GM19238 (cell line): ENCODE data around the gene CD34.
"Not testable (repeated sequence)": the region's sequence is repeated elsewhere in the genome, so short reads cannot be mapped to it uniquely, and the experiment has no call there.

Source experiments
- DNase-seq: peaks from one replicate; pipeline ENCODE4 v3.0.0; 2011; ENCODE audit warnings: low spot score; ENCODE audit not compliant: insufficient read length

CD34 gene

GRCh38 chr1:207901041-207901653 lies 9.8 kb downstream of the CD34 start:
- DNase-seq, result no peak

- no peak for DNase-seq
Observed at GRCh38 chr1:207898836-207899235, 12.1 kb downstream of the CD34 start.

- no peak for DNase-seq
Observed at GRCh38 chr1:207898260-207898659, 12.7 kb downstream of the CD34 start.

DNA sequence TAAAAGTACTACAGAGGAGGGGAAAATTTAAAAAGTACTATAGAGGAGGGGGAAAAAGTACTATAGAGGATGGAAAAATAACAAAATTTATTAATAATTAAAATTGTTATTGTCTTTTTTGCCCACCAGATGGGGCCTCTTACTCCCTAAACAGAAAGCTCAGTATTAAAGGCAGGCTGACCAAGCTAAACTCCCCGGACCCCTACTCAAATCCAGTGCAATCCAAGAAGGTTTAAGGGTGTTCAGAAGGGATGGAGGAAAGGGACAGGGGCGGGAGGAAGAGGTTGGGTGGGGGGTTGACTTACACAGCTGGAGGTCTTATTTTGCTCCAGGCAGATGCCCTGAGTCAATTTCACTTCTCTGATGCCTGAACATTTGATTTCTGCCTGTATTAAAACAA lies 13.7 kb downstream of the CD34 start:
- DNase-seq, result no peak

DNA sequence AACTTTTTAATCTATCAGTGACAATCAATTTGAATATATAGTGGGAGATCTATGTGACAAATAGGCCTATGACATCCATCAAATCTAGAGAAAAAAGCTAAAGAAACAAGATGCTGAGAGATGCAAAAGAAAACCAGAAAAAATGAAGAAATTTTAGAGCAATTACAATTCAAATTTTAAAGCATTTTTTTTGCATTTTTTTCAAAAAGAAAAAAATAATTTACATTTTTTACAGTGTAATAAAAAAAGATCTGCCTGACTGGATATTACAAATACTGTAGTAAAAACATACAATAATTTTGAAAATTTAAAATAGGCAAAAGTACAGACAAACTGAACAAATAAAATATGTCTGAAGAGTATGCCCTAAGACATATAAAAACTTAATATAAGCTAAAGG lies 14.4 kb downstream of the CD34 start:
- DNase-seq, result no peak

- no peak for DNase-seq
Observed at GRCh38 chr1:207894704-207895103, 16.2 kb downstream of the CD34 start.

DNA sequence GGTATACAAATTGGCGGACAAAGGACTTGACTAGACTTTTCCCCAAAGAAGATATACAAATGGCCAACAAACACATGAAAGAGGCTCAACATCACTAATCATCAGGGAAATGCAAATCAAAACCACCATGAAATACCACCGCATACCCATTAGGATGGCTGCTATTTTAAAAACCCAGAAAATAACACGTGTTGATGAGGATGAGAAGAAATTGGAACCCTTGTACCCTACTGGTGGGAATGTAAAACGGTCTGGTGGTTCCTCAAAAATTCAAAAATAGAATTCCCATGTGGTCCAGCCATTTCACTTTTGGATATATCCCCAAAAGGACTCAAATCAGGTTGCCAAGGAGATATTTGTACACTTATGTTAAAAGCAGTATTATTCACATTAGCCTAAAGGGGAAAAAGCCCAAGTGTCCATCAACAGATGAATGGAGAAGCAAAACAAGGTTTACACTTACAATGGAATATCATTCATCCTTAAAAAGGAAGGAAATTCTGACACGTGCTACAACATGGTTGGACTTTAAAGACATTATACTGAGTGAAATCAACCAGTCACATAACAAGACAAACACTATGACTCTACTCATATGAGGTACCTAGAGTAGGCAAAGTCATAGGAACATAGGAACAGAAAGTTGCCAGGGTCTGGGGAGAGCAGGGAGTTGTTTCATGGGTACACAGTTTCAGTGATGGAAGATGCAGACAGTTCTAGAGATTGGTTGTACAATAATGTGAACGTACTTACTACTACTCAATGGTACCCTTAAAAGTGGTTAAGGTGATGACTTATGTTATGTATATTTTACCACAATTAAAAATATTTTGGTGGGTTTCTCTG lies 17.0 kb downstream of the CD34 start:
- DNase-seq, result no peak

DNA sequence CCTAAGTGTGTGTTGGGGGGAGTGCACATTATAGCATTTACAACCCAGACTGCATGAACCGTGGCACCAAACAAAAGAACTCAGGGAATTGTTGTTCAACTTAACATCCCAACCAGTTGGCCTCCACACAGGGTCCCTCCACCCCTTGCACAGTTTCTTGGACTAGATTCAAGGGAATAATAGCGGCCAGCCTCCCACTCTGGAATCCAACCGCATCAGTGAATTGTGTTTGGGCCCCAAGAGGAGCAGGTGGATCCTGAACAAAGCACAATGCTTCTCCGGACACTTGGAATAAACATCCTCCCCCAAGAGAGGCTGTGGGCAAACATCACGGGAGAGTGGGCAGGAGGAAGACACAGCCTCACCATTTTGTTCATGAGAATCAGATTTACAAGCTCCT lies 18.2 kb downstream of the CD34 start:
- no peak for DNase-seq

DNA sequence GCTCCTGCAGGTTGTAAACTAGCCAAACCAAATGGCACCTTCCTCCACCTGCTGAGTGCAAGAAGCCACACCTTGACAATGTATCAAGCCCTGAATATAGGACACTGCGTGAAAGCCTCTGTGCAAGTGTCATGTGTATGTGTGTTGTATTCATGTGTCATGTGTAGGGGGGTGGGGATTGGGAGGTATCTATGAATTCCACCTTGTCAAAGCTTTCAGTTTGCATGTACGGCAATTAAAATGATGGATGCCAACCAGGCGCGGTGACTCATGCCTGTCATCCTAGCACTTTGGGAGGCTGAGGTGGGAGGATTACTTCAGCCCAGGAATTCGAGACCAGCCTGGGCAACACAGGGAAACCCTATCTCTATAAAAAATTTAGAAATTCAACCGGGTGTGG lies 19.8 kb downstream of the CD34 start:
- no peak for DNase-seq

DNA sequence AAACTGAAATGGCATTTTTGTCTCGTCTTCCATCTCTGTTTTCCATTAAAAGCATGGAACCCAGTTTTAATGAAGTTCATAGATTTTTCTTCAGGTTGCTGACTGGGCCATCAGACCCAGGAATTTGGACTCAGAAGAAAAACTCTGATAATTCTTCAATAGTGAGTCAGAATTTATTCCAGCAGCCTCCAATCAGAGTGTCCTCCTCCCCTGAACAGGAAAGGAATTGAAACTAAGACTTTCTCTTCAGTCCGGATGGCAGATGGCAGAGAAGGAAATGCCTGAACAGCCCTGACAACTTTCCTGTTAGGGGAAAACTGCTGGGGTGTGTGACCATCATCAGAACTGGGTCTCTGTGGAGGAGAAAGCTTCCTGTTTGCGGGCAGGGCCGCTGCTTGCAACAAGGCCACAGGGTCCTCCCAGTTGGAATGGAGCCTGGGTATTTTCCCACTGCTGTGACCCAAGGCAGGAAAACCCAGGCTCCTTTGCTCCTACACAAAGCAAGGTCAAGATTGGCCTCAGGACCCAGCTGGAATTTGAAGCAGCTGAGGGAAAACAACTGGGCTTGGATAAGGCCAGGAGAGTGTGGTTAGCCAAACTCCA lies 20.7 kb downstream of the CD34 start:
- no peak for DNase-seq

GRCh38 chr1:207888652-207889051 lies 22.3 kb downstream of the CD34 start:
- DNase-seq, result no peak

DNA sequence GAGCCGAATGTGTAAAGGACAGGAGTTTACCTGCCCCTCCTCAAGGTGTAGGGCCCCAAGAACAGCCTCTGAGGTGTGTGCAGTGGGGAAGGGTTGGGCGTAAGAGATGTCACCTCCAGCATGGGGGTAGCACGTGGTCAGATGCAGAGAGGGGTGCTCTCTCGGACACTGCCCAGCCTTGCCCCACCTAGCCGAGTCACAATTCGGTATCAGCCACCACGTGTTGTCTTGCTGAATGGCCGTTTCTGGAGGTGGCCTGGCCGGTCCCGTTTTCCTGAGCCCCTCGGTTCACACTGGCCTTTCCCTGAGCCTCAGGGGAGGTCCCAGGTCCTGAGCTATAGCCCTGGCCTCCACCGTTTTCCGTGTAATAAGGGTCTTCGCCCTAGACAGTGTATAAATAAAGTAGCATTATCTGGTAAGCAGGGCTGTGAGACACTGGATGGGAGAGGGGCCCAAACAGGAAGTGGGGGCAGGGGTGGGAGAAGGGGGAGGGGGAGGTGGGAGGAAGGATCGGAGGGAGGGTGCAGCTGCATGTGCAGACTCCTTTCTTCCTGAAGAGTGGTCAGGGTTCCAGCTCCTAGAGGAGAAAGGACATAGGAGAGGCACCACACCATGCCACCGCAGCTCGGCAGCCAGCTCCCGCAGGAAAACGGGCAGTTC lies 23.3 kb downstream of the CD34 start:
- no peak for DNase-seq

- no peak for DNase-seq
Observed at GRCh38 chr1:207886227-207886626, 24.7 kb downstream of the CD34 start.

DNA sequence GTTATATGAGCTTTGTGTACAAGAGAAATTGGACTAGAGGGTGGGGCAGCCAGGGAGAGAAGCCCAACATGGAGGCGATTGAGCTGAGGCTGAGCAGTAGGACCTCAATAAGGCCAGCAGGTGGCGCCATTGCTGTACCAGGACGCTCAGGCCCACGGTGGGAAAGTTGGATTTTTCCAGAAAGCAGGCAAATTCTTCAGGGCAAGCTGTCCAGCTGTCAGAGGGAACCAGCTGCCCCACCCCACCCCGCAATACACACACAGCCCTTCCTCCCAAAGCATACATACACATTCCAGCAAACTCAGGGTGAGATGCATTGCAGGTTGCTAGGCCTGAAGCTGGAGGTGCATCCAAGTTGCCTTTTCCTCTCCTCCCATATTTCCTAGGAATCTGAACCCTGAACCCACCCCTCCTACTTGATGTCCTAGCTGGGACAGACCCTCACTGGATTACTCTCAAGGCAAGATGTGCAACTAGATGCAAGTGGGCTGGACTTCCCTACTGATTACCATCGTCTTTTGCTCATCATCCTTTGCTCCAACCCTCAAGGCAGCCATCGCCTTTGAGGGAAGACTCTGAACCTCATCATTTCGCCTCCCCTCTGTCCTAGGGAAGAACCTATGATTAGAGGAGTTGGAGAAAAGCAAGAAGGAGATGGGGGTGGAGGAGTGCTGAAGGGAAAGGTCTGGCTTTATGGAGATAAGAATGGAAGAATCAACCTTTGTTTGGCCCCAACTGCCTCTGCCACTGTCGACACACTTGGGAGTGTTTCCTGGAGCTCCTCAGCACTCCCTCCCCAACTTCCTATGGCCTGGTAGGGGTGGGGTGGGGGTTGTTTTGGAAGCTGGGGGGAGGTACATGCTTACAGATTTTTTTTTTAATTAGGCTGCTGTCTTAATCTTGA lies 25.5 kb downstream of the CD34 start:
- peak; percentile 62 for DNase-seq

- no peak for DNase-seq
Observed at GRCh38 chr1:207884266-207885029, 26.5 kb downstream of the CD34 start.

DNA sequence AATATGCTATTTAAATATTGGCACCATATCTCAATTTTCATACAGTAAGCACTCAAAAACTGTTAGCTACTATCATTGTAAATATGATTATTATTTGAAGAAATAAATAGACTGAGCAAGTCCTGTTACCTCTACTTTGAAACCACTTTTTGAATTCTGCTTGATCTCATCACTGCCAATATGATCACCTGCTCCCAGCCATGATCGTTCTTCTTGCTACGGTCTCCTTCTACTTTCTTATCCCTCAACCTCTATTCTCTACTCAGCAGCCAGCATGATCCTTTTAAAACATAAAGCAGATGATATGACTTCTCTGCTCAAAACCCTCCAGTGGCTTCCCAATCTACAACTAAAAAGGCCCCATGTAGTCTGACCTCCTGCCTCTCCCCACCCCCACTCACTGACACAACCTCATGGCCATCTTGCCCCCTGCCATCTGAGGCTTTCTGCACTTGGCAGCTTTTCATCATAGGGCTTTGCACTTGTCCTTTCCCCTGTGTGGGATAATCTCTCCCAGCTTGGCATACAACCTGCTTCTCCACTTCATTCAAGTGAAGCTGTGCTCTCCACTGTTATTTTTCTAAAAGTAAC lies 27.2 kb downstream of the CD34 start:
- no peak for DNase-seq

GRCh38 chr1:207883104-207883651 lies 27.7 kb downstream of the CD34 start:
- DNase-seq, result no peak

GRCh38 chr1:207882692-207883091 lies 28.2 kb downstream of the CD34 start:
- DNase-seq, result no peak

DNA sequence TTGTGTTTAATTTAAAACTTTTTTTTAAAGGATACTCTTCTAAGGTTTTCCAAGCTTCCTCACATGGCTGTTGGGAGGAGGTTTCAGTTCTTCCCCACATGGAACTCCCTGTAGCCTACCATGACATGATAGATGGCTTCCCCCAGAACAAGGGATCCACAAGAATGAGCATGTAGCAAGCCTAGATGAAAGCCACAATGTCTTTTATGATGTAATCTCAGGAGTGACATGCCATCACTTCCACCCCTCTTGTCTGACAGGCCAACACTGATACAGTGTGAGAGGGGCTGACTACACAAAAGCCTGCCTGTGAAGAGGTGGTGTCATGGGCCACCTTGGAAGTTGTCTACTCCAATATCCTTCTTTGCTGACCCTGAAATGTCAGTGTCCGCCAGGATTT lies 32.0 kb downstream of the CD34 start:
- no peak for DNase-seq

- DNase-seq, result not testable (repeated sequence)
Observed at GRCh38 chr1:207877914-207878313, 33.0 kb downstream of the CD34 start.
